COR-L47 (cell line): ENCODE measurements around the gene RAD54L.
"Not testable (repeated sequence)": the region's sequence is repeated elsewhere in the genome, so short reads cannot be mapped to it uniquely, and the experiment has no call there.

Experiments
- DNase-seq: peaks from one replicate; lab custom pipeline; 2025; lab: John Stamatoyannopoulos, UW

RAD54L gene

GRCh38 chr1:46285730-46286477, 38.3 kb downstream of the RAD54L start:
- DNase-seq, result no peak

DNA sequence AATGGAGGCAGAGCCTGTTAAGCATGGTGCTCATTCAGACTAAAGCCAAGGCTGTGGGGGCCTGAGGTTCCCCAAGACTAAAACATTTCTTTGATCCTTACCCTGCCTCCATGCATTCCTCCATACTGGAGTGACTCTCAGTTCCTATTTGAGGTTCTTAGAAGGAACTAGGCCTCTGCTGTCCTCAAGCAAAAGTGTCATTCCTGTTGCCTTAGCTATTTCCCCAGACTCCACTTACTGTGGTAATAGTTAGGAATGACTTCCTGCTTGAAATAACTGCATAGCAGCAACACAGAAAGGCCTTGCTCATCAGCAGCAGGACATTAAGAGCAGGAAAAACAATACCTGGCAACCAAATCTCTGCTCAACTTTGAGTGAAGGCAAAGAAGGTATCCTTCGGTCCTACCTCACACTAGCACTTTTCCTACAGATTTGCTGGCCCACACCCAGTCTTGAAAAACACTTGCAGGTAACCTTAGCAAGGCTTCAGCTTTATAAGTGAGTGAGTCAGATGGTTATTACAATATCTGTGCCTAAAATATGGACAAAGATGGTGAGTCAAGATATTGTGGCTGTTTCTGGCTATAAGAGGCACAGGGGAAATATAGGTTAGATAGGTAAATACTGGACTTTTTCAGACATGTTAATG, 41.0 kb downstream of the RAD54L start:
- no peak for DNase-seq

- no peak for DNase-seq
These were observed 41.6 kb downstream of the RAD54L start for GRCh38 chr1:46289134-46289494.

GRCh38 chr1:46289976-46290375, 42.4 kb downstream of the RAD54L start:
- DNase-seq, result no peak

- DNase-seq, result no peak
These were observed 47.7 kb downstream of the RAD54L start for GRCh38 chr1:46295306-46295705.

DNA sequence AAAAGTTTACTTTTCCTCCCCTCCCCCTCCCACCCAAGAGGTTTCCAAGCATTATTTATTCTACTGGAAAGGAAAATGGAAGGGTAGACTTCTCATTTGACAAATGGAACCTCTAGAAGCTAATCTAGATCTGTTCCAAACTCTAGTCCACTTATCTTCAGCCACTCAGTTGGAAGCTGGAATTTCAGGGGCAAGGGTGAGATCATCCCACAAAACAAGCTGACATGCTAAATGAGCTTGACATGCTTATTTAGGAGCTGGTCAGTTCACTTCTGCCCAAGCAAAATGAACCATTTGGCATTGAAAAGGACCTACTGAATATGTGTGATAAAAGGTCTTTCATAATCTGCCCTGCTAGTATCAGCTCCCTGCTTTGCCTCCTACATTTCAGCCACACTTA, 50.8 kb downstream of the RAD54L start:
- no peak for DNase-seq

DNA sequence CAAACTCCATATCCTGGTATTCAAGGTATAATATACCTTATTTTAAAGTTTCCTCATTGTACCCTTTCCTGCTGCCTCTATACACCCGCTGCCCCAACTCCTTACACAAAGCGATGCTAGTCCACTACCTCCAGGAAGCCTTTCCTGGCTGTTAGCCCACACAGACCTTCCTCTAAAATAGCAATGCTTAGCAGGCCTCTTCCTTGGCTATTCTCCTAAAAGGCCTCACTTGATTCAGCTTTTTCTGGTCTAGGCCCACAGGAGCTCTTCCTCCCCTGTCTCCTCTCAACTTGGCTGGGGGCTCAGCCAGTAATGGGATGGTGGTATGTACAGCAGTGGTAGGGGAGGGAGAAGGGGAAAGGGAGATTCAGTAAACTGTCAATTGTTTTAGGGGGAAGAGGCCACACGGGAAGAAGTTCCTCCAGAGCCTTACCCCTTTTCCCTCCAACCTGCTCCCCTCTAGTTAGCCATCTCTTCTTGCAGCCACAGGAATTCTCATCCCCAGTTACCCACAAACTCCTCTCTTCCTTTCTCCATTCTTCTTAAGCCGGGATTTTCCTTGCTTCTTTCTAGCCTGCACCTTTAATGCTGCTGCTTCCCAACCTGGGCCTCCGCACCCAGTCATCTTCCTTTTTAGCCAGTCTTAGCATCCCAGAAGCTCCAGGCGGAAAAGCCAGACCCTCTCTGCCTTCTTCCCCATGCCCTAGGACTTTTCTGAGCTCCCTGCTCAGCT, 53.3 kb downstream of the RAD54L start:
- no peak for DNase-seq

DNA sequence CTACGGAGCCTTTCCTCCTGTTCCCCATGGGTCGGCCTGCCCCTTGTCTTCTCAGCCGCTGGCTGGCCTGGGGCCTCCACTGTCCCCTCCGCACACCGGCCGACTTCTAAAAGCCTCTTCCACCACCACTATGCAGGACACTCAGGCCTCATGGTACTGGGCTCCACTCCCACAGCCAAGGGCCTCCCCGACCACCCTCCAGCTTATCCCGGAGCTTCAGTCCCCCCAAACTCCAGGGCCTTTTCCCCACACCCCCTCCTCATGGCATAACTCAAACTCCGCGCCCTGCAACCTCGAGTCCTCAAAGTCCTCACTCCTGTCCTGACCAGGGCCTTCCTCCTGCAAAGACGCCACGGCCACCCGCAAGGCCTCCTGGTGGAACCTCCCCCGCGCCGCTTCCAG, 53.8 kb downstream of the RAD54L start:
- DNase-seq, result no peak

- DNase-seq, result no peak
These were observed 54.5 kb downstream of the RAD54L start for GRCh38 chr1:46301808-46302640.

- DNase-seq, result no peak
These were observed 55.1 kb downstream of the RAD54L start for GRCh38 chr1:46302641-46303037.

DNA sequence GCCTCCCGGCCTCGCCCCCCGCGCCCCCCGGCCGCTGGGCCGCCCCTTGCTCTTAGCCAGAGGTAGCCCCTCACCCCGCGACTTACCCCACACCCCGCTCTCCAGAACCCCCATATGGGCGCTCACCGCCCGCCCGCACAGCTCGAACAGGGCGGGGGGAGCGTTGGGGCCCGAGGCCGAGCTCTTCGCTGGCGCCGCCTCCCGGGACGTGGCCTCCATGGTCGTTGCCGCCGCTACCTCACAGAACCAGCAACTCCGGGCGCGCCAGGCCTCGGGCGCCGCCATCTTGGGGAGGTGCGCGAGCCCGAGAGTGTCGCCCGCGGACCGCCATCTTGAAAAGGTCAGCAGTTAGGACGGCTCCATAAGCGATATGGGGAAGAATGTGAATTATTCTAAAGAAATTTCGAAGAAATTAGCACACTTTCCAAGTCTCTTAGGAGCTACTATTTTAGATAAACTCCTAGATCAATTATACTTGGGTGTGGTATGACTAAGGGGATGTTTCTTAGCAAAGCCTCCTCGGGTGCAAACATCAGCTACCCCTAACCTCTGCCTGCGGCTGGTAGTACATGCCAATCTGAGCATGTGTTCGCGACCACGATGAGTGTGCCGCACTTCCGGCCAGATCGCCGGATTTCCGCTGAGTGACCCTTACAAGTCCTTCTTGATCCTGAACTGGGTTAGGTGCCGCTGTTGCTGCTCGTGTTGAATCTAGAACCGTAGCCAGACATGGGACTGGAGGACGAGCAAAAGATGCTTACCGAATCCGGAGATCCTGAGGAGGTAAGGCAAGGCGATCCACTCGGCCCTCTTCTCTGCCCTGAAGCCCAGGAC, 55.7 kb downstream of the RAD54L start, which contains the start of the genes LRRC41 and UQCRH:
TSS of gene LRRC41 (minus strand) at position 579 of the 834 bp plus-strand sequence. CDS start at position 285, 294 bp downstream.
TSS of gene UQCRH (plus strand) at position 661 of the 834 bp plus-strand sequence. CDS start at position 730, 69 bp downstream.
- peak; percentile 82 for DNase-seq

- no peak for DNase-seq
These were observed 56.3 kb downstream of the RAD54L start for GRCh38 chr1:46303872-46304326.

- DNase-seq, result no peak
These were observed 58.6 kb downstream of the RAD54L start for GRCh38 chr1:46306159-46306530.

GRCh38 chr1:46309401-46310159, 62.0 kb downstream of the RAD54L start:
- DNase-seq, result no peak

DNA sequence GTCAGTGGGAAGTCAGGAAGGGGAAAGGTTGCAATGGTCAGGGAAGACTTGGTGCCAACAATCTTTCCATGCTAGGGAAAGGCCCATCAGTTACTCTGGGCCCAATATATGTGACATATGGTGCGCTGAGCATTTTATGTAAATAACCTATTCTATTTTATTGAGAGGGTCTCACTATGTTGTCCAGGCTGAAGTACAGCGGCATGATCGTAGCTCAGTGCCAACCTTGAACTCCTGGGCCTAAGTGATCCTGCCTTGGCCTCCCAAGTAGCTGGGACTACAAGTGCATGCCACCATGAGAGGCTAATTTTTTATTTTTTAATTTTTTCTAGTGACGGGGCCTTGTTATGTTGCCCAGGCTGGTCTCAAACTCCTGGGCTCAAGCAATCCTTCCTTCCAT, 62.8 kb downstream of the RAD54L start:
- no peak for DNase-seq

GRCh38 chr1:46315669-46316403, 68.3 kb downstream of the RAD54L start:
- DNase-seq, result no peak

DNA sequence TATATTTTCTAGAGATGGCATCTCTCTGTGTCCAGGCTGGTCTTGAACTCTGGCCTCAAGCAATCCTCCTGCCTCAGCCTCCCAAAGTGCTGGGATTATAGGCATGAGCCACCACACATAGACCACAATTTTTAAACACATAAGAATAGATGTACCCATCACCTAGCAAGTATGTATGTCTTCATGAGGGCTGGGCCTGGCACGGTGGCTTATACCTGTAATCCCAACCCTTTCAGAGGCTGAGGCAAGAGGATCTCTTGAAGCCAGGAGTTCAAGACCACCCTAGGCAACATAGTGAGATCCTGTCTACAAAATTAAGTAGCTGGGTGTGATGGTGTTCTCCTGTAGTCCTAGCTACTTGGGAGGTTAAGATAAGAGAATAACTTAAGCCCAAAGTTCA, 69.8 kb downstream of the RAD54L start:
- DNase-seq, result no peak

DNA sequence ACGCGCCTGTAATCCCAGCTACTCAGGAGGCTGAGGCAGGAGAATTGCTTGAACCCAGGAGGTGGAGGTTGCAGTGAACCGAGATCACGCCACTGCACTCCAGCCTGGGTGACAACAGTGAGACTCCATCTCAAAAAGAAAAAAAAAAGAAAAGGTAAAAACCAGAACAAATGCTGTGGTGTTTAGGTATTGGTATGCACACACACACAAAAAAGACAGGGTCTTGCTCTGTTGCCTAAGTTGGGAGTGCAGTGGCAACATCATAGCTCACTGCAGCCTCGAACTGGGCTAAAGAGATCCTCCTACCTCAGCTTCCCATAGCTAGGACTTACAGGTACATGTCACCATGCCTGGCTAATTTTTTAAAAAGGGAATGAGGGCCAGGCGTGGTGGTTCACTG, 71.7 kb downstream of the RAD54L start:
- not testable (repeated sequence) for DNase-seq
